ENCODE data around the gene CPA4.
A peak's percentile ranks its signal among the peaks of the same experiment; 100 is the strongest.

The CPA4 gene

DNA sequence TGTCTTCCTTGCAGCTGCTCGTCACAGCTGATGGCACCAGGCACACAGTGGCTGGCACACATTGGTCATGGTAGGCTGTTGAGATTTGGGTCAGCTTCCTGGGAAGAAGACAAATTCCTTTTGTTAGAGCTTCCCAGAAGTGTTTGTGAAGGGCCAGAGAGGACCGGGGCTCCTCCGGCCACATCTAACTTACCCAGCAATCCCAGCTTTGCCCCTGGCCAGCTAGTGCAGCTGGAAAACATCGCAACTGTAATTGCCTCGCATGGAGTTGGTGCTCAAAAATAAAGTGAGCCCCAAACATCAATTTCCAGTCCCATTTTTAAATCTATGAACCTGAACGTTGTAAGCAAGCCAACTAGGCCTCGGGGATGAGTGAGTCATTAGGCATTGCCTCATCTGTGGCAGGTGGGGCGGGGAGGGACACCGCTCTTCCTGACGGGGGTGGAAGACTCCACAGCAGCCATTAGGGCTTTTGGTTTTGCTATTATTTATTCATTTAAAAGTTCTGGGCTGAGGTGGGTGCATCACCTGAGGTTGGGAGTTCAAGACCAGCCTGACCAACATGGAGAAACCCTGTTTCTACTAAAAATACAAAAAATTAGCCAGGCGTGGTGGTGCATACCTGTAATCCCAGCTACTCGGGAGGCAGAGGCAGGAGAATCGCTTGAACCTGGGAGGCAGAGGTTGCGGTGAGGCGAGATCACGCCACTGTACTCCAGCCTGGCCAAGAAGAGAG is 64.1 kb downstream of the CPA4 start:
- DNase-seq (ENCODE audit: low read depth, low spot score): no peak
- H3K4me3 ChIP-seq (ENCODE audit: low read length): no peak overlapping the region

DNA sequence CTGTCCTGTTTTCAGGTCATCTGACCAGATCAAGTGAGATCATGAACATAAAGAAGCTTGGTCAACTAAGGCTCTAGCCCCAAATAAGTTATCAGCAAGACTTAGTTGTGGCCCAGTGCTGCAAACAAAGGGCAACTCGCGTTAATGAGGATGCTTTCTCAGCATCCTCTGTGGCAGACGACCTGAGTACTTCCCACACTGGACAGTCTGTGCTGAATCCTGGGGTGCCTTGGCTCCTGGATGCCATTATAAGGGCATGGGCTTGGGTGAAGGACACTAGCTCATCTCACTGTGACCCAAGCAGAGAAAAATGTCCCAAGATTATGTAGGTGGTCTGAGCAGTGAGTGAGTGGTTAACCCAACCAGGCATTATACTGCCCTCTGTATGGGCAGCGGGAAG is 65.5 kb downstream of the CPA4 start:
- no peak for DNase-seq (ENCODE audit: low read depth, low spot score)
- H3K4me3 ChIP-seq (ENCODE audit: low read length): no peak overlapping the region

DNA sequence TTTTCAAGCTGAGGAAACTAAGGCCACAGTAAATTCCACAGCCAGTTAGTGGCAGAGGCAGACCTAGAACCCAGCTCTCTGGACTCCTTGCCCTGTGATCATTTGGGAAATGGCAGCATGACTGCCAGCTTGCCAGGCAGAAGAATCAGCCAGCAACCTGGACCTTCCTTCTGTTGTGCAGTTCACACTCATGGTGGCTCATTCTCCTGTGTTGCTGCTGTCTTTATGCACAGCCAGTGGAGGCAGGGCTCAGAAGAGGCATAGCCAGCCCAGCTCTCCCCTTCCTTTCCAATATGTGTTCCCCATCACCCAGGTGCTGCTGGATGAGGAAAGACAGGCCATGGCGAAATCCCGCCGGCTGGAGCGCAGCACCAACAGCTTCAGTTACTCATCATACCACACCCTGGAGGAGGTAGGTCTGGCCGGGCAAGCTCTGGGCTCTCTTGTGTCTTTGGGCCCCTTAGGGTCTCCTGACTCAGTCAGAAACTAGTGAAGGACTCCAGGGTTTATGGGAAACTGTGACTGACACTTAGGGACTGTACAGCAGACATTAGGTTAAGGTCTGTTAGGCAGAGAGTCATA is 66.4 kb downstream of the CPA4 start:
- no peak overlapping the region for H3K4me3 ChIP-seq (ENCODE audit: low read length)
- DNase-seq (ENCODE audit: low read depth, low spot score): no peak

DNA sequence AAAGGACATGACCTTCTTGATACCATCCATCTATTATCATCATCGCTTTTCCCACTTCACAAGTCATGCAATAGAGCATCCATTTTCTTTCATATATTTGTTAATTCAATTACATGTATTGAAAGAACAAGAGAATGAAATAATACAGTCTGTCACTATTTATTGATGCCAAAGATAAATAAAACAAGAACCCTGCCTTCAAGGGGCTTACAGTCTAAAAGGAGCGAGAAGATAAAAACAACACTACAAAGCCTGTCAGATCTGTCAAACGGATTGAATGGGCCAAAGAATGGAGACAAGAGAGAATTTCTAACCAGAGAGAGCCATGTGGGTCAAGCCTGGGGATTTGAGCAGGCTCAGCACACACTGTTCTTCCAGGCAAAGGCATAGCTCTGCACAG is 67.6 kb downstream of the CPA4 start:
- H3K4me3 ChIP-seq (ENCODE audit: low read length): no peak overlapping the region
- no peak for DNase-seq (ENCODE audit: low read depth, low spot score)

DNA sequence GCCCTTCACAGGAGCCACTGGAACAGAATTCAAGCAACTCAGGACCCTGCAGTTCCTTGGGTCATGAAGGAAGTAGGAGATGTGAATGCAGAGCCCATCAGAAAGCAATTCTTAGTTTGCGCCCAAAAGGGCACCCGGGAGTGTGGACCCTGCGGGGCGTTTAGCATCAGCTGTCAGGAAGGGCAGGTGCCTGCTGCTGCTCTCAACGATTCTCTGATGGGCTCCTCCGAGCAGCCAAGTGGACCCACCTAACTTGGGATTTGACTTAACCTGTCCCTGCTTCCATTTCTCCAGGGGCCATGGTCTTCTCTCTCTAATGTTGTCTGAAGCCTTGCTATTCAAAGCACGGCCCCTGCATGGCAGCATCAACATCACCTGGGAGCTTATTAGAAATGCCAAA is 68.7 kb downstream of the CPA4 start:
- no peak overlapping the region for H3K4me3 ChIP-seq (ENCODE audit: low read length)
- no peak for DNase-seq (ENCODE audit: low read depth, low spot score)

DNA sequence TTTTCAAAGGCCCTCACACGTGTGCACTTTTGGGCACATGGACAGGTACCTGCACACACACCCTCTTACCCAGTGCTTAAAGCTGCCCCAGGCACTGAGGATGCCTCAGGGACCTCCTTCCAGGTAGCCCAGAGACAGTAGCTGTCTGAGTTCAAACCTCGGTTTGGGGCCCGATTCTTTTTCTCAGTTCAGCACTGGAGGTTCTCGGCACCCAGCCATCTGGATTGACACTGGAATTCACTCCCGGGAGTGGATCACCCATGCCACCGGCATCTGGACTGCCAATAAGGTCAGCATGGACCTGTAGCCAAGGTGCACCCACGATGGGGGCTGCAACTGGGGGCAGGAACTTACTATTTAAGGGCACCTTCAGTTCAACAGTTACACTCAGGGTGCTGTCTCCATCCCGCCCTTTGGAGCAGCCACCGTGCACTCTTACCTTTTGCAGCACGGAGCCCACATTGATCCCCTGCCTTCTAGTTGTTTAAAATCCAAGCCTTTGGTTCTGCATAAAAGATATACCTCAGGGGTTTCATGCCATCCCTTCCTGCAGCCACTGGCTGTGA is 69.4 kb downstream of the CPA4 start:
- no peak for DNase-seq (ENCODE audit: low read depth, low spot score)
- no peak overlapping the region for H3K4me3 ChIP-seq (ENCODE audit: low read length)

DNA sequence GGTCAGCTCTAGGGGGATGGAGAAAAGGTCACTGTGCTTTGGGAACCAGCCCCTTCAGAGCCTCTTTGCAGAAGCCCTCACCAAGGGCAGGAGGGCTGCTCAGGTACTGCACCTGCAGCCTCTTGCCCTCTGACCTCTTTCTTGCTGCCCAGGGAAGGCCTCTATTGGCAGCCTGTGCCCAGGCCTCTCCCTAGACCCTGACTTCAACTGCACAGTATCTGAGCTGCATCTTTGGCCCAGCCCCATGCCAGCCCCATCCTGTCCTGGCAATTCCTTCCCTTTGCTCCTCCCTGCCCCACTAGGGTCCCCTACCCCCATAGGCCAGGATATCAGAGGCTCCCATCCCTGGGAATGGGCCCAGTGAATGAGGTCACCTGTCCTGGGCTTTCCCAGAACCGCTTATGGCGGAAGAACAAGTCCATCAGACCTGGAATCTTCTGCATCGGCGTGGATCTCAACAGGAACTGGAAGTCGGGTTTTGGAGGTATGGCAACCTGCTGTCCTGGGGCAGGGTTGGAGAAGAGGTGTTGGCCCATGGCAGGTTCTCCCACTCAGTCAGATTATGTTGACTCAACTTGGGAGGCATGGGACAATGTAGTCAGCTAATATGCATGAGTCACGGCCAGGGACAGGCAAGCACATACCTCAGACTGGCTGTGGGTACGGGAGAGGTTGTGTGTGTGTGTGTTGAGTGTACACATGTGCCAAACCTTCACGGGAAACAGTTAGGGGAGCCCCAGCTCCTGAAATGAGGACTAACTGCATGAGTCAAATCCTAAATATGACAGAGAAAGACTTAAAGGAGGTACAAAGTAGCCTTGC is 70.3 kb downstream of the CPA4 start:
- DNase-seq (ENCODE audit: low read depth, low spot score): no peak
- H3K4me3 ChIP-seq (ENCODE audit: low read length): no peak overlapping the region

DNA sequence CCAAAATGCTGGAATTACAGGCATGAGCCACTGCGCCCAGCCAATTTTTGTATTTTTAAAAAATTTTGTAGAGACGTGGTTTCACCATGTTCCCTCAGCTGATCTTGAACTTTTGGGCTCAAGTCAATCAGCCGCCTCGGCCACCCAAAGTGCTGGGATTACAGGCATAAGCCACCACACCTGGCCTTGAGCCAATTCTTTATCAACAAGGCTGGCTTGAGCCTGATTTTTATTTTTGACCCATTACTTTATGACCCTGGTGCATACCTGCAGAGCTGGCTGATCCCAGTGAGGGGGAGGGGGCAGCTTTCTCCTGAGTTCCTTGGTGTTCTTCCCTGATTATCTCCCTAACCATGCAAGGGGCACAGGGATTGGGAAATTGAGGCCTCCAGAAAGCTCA is 71.5 kb downstream of the CPA4 start:
- no peak for DNase-seq (ENCODE audit: low read depth, low spot score)
- no peak overlapping the region for H3K4me3 ChIP-seq (ENCODE audit: low read length)

DNA sequence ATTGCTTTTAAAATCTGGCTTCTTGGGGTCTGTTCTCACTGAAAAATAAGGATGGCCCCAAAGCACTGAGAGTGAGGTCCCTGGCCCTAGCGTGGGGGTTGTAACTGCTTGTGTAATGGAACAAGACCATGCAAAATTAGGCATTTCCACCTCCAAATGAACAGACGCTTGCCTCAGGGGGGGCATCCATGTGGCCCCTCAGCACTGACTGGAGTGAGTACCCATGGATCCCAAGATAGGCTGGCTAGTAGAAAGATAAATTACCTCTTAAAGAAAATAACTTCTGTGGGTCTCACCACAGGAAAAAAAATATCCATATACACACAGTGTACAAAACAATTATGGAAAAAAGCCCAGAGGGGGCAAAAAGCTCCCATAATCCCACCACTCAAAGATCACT is 72.1 kb downstream of the CPA4 start:
- DNase-seq (ENCODE audit: low read depth, low spot score): no peak
- H3K4me3 ChIP-seq (ENCODE audit: low read length): no peak overlapping the region

DNA sequence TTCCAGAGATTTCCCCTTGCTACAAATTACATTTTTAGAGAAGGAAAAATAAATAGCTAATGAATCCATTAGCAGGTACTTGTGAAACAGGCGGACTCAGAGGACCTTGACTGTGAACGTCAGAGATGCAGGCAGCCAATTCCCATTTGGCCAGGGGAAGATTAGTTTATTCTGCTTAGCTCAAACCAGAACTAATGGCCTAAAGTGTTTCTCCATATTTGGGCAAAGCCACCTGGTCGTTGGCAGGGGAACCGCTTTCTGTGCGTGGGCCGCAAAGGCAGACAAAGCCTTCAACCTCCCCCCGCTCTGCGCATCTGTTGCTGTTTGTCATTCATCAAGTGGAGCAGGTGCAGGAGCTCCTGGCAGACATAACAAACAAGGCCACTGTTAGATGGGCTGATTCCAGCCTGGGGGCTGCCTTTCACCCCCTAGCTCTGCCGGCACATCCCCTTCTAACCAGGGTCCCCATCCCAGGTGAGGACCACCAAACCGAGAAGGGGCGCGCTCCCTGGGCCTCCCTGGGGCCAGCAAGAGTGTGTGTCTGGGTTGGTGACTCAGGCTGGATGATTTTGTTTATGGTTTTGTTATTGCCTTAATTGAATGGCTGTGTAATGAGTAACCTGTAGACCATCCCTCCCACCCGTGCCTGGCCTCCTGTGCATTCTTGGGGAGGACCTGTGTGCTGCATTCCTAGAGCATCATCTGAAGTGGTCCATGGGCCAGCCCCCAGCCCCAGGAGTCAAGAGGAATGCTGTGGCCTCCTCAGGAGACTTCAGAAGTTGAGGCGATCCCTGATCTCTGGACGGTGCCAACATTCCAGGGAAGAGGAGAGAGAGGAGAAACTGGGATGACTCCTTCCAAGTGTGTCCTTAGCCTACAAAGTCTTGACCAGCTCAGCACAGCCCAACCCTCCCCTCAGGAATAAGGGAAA is 72.8 kb downstream of the CPA4 start:
- DNase-seq (ENCODE audit: low read depth, low spot score): peak; percentile 80

DNA sequence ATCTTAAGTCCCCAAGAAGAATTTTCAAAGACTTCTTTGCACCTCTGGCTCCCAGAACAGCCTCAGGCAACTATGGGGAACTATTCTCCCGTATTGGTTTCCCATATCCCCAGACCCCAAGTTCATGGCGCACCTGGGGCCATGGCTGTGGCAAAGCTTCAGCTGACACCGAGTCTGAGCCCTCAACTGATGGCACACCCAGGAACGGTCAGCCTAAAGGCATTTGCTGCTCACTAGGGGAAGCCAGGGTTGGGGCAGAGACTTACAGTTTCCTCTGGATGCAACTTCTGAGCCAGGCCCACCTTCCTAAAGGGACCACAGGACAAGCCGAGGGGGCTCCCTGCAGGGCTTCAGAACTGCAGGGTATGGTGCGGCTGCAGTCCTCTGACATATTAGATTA is 73.6 kb downstream of the CPA4 start:
- DNase-seq (ENCODE audit: low read depth, low spot score): no peak
- H3K4me3 ChIP-seq (ENCODE audit: low read length): no peak overlapping the region

More for the DNA sequence above, 72.8 kb downstream of the CPA4 start:
- no peak overlapping the region for H3K4me3 ChIP-seq (ENCODE audit: low read length)

DNA sequence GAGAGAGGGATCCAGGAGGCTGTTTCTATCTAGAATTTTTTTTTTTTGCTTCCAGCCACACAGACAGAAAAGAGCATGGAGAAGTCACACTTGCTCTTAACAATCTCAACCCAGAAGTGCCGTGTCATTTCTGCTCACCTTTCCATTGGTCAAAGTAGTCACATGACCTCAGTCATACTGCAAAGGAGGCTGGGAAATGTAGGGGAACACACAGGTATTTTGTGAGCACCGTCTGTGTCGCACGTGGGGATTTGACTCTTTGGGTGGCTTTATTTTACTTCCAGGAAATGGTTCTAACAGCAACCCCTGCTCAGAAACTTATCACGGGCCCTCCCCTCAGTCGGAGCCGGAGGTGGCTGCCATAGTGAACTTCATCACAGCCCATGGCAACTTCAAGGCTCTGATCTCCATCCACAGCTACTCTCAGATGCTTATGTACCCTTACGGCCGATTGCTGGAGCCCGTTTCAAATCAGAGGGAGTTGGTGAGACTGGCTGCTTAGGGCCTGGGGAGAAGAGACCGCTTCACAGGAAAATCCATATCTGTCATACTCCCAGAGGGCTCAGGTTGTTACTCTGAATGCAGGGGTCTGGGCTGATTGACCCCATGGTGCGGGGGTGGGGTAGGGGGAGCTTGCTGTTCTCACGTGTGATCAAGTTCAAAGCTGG is 74.3 kb downstream of the CPA4 start:
- H3K4me3 ChIP-seq (ENCODE audit: low read length): no peak overlapping the region

DNA sequence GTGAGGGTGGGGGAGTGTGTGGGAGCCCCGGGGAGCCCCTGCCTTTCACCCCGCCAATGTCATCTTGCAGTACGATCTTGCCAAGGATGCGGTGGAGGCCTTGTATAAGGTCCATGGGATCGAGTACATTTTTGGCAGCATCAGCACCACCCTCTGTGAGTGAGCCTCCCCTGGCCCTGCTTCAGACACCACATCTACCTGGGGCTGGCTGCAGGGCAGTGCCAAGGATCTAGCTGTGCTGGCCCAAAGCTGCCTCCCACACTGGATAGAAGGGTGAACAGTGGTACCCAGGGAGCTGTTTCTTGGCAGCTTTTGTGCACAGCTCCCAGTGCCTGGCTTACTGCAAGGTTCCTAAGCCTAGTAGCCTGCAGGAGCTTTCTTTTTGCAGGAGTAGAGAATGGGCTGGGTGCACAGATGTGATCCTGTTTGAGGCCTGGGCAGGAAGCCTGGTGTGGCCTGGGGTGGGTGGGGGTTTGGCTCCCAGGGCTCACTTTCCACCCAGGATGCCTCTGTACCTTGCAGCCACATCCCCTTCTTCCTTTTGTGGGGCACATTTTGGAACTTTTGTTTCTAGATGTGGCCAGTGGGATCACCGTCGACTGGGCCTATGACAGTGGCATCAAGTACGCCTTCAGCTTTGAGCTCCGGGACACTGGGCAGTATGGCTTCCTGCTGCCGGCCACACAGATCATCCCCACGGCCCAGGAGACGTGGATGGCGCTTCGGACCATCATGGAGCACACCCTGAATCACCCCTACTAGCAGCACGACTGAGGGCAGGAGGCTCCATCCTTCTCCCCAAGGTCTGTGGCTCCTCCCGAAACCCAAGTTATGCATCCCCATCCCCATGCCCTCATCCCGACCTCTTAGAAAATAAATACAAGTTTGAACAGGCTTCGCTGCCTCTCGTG is 75.1 kb downstream of the CPA4 start:
- peak; percentile 60 for DNase-seq (ENCODE audit: low read depth, low spot score)
- no peak overlapping the region for H3K4me3 ChIP-seq (ENCODE audit: low read length)

More for the DNA sequence above, 74.3 kb downstream of the CPA4 start:
- no peak for DNase-seq (ENCODE audit: low read depth, low spot score)

DNA sequence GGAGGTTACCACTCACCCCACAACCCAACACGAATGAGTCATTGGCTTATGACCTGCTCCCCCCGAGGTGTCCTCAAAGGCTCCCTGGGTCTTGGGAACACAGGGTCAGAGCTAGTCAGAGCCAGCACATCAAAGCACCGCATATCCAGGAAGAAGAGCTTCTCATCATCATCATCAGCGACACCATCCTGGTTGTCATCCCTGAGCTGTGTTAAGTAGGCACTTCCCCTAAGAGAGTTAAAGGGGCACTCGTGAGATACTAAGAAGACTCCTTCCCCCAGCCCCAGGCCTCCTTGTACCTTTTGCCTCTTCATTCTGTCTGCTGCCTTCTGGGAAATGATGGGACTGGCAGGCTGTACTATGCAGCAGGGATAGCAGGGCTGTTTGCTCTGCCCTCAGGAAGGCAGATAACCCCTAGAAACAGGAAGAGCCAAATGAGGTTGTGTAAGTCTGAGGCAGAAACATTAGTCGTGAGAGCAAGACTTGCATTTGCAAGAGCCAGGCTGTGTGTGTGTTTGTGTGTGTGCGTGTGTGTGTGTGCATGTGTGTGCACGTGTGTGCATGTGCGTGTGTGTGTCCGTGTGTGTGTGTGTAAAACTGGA is 76.2 kb downstream of the CPA4 start:
- peak; percentile 31 for DNase-seq (ENCODE audit: low read depth, low spot score)
- H3K4me3 ChIP-seq (ENCODE audit: low read length): no peak overlapping the region

DNA sequence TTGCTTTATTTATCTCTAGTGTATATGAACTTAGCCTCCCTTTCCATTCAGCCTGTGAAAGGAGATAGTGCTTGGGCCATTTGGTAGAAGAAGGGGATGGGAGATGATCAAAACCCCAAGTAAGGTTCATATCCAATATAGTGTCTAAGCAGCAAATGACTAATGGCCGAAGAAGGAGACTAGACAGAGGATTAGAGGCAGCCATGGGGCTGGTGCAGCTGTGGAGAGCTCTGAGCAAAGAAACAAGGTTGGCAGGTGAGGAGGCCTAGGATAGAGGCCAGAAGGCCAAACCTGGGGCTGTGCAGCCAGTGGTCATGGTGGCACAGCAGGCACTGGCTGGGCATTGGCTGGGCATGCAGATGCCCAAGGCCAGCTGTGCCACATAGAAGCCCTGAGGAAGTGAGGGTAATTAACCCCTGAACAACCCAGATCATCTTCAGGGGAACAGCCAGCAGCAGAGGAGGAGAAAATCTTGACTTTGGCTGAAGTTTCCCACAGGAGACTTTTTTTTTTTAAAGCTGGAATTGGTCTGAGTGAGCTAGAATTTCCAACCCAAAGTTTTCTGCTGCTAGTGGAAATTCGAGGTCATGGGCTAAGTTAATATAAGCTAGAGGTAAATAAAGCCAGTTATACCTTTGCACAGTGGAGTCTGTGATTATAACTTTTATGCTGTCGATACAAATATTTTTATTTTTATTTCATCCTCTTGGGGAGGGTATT is 77.0 kb downstream of the CPA4 start:
- H3K4me3 ChIP-seq (ENCODE audit: low read length): no peak overlapping the region
- no peak for DNase-seq (ENCODE audit: low read depth, low spot score)

DNA sequence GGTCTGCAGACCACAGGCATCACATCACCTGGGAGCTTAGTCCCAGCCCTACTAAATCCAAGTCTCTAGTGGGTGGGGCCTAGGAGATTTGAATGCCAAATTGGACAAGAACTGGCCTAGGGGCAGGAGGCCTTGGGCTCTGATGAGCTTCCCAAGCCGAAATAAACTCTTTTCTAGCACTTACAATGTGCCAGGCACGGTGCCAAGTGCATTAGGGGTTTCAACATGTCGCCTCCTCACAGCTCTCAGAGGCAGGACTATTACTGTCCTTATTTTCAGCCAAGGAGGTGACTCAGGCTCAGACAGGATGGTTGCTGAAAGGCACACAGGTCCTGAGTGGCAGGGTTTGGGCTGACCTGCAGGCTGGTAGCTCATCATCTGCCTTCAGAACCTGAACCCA is 78.1 kb downstream of the CPA4 start:
- H3K4me3 ChIP-seq (ENCODE audit: low read length): no peak overlapping the region
- DNase-seq (ENCODE audit: low read depth, low spot score): no peak
